HepG2 (cell line): ENCODE results near the gene GDPD5. TPM values are rescaled to one million over a fixed set of nuclear protein-coding genes. Genes with fewer than 3 reads are reported as not detected.
A peak's percentile ranks its signal among the peaks of the same experiment; 100 is the strongest.

Experiments used
- ETS1 ChIP-seq: sonication (generic); formaldehyde crosslinking; IDR thresholded peaks from 2 replicates; pipeline ENCODE4 v1.4.0; 2020; ENCODE audit warnings: missing genetic modification reagents
- GABPA ChIP-seq, 2 experiments: IDR thresholded peaks; 2 replicates each; pipeline ENCODE4 v1.6.1; 2011 to 2016; ENCODE audit warnings: low read depth in 2 of 2, low read length in 1 of 2, missing biosample characterization in 1 of 2, missing genetic modification characterization in 1 of 2
- HNF4A ChIP-seq: sonication (generic); formaldehyde crosslinking; IDR thresholded peaks from 2 replicates; pipeline ENCODE4 v1.4.0; 2020; ENCODE audit warnings: missing genetic modification reagents
- KAT8 ChIP-seq: IDR thresholded peaks from 2 replicates; pipeline ENCODE4 v1.6.1; 2016; ENCODE audit warnings: missing genetic modification reagents, missing compliant biosample characterization
- KLF6 ChIP-seq: IDR thresholded peaks from 2 replicates; pipeline ENCODE4 v1.8.0; 2016; ENCODE audit warnings: missing biosample characterization, missing genetic modification reagents
- LCORL ChIP-seq, 2 experiments: fragments of 450-650 bp in 1 of 2; sonication (generic) in 1 of 2; formaldehyde crosslinking in 1 of 2; IDR thresholded peaks; 2 replicates each; pipeline versions ENCODE4 v1.5.0 to v1.6.1; 2017 to 2020; ENCODE audit warnings: antibody characterized with exemption in 1 of 2, missing genetic modification reagents in 1 of 2
- NBN ChIP-seq: fragments of 450-650 bp; conservative IDR thresholded peaks from 2 replicates; pipeline ENCODE4 v1.6.1; 2017
- NFKB2 ChIP-seq: sonication (generic); formaldehyde crosslinking; IDR thresholded peaks from 2 replicates; pipeline ENCODE4 v1.4.0; 2020; ENCODE audit warnings: missing genetic modification reagents, borderline replicate concordance
- PCBP1 ChIP-seq: fragments of 200-400 bp; formaldehyde crosslinking; IDR thresholded peaks from 2 replicates; pipeline ENCODE4 v1.6.1; 2017; ENCODE audit warnings: mild to moderate bottlenecking, low read depth, low read length, borderline replicate concordance
- PREB ChIP-seq: sonication (generic); formaldehyde crosslinking; IDR thresholded peaks from 2 replicates; pipeline ENCODE4 v1.4.0; 2020; ENCODE audit warnings: missing genetic modification reagents
- SP5 ChIP-seq: IDR thresholded peaks from 2 replicates; pipeline ENCODE4 v1.6.1; 2016; ENCODE audit warnings: low read depth, borderline replicate concordance
- THAP9 ChIP-seq: sonication (generic); formaldehyde crosslinking; IDR thresholded peaks from 2 replicates; pipeline ENCODE4; 2020; ENCODE audit warnings: missing genetic modification reagents, mild to moderate bottlenecking, borderline replicate concordance
- ZFY ChIP-seq: sonication (generic); formaldehyde crosslinking; IDR thresholded peaks from 2 replicates; pipeline ENCODE4 v1.4.0; 2020; ENCODE audit warnings: missing genetic modification reagents
- ZNF274 ChIP-seq: sonication (generic); formaldehyde crosslinking; IDR thresholded peaks from 2 replicates; pipeline ENCODE4 v1.5.1; 2020; ENCODE audit warnings: mild to moderate bottlenecking, missing genetic modification reagents
- ZNF280B ChIP-seq: sonication (generic); formaldehyde crosslinking; IDR thresholded peaks from 2 replicates; pipeline ENCODE4 v1.5.0; 2020; ENCODE audit warnings: missing genetic modification reagents, mild to moderate bottlenecking, borderline replicate concordance
- ZNF337 ChIP-seq: sonication (generic); formaldehyde crosslinking; IDR thresholded peaks from 2 replicates; pipeline ENCODE4 v1.5.1; 2020; ENCODE audit warnings: missing genetic modification reagents, low read depth, mild to moderate bottlenecking, borderline replicate concordance
- ZNF350 ChIP-seq: sonication (generic); formaldehyde crosslinking; IDR thresholded peaks from 2 replicates; pipeline ENCODE4 v1.4.0; 2020; ENCODE audit warnings: mild to moderate bottlenecking, low read depth, missing genetic modification reagents, borderline replicate concordance
- ZNF44 ChIP-seq: sonication (generic); formaldehyde crosslinking; IDR thresholded peaks from 2 replicates; pipeline ENCODE4 v1.5.1; 2020; ENCODE audit warnings: mild to moderate bottlenecking, missing genetic modification reagents
- ZNF674 ChIP-seq: sonication (generic); formaldehyde crosslinking; IDR thresholded peaks from 2 replicates; pipeline ENCODE4 v1.5.0; 2020; ENCODE audit warnings: low read depth, mild to moderate bottlenecking, missing genetic modification reagents
- ZNF678 ChIP-seq: sonication (generic); formaldehyde crosslinking; IDR thresholded peaks from 2 replicates; pipeline ENCODE4 v1.4.0; 2020; ENCODE audit warnings: mild to moderate bottlenecking, missing genetic modification reagents
- polyA plus RNA-seq, 8 experiments: library from polyadenylated mRNA; depleted of rRNA in 3 of 8; stranded (reverse) in 7 of 8; unstranded in 1 of 8; fragments of >200 nt; fragmentation: Illumina TruSeq in 4 of 8; extraction: Trizol in 4 of 8; gene quantifications; 2 replicates each; pipeline versions ENCODE4 v1.2.1 to v1.2.3, GENCODE V29; 2011 to 2016; ENCODE audit warnings: low read depth in 4 of 8, missing spikeins in 1 of 8, mixed read lengths in 1 of 8; ENCODE audit not compliant: insufficient read depth in 1 of 8
- total RNA-seq, 5 experiments: library from RNA; depleted of rRNA; stranded (reverse); fragments of >200 nt; fragmentation: Illumina TruSeq; extraction: Trizol; gene quantifications; 2 replicates each; pipeline ENCODE4 v1.2.3, GENCODE V29; 2016; ENCODE audit warnings: low read depth in 1 of 5

The GDPD5 gene
- total and polyA plus RNA-seq, 2 of the 13 experiments (the other 11 are each of a cell fraction or from before 2014, with no cell fraction given): 55.0 to 67.5 TPM

- TF ChIP-seq PREB (CRISPR knock-in tag) (no peak), SP5 (no peak), ZNF44 (CRISPR knock-in tag) (no peak), ETS1 (CRISPR knock-in tag) (no peak), GABPA (IDR thresholded peaks at IDR 0.05; ENCODE audit: low read depth, low read length) (peak; percentile 71), GABPA (CRISPR knock-in tag; IDR thresholded peaks at IDR 0.05; ENCODE audit: low read depth) (peak; percentile 94), ZNF674 (no peak), KAT8 (CRISPR knock-in tag) (peak; percentile 38; the same call in 1 of the 2 replicates), PCBP1 (0 out of 2 replicates have a peak, but pooled peaks have one; percentile 34), ZNF337 (CRISPR knock-in tag) (no peak), ZNF678 (CRISPR knock-in tag) (no peak), KLF6 (CRISPR knock-in tag) (0 out of 2 replicates have a peak, but pooled peaks have one; percentile 36), ZNF350 (CRISPR knock-in tag) (peak; percentile 60; the same call in 1 of the 2 replicates), NBN (no peak), THAP9 (peak; percentile 43), ZFY (CRISPR knock-in tag) (peak; percentile 84), HNF4A (CRISPR knock-in tag) (no peak), ZNF280B (CRISPR knock-in tag) (0 out of 2 replicates have a peak, but pooled peaks have one; percentile 15), ZNF274 (CRISPR knock-in tag) (no peak), LCORL (IDR thresholded peaks at IDR 0.05) (no peak), LCORL (CRISPR knock-in tag; IDR thresholded peaks at IDR 0.05) (peak; percentile 59; the same call in 1 of the 2 replicates), NFKB2 (peak; percentile 72; the same call in 1 of the 2 replicates)
Observed at GRCh38 chr11:75562048-75562835, 36.5 kb upstream of the GDPD5 start, which contains the start of gene SERPINH1 (continued).
